IMR-90 (cell line): ENCODE measurements around the gene IFIH1. TPM values are rescaled to one million over a fixed set of nuclear protein-coding genes. Genes with fewer than 3 reads are reported as not detected.

Experiments
- ATAC-seq: fragments of 200-7000 bp; cut with Tn5 transposase; 2 replicates; pipeline ENCODE4 v1.9.1; 2020; ENCODE audit warnings: low read depth, mild to moderate bottlenecking, moderate library complexity
- BruUV-seq: library from RNA; stranded (reverse); fragments of 400-500 nt; replicated peaks from 2 replicates; lab custom pipeline; 2021; lab: Mats Ljungman, UMichigan
- CTCF ChIA-PET: fragments of 300-600 bp; formaldehyde crosslinking; extraction: SDS; loops from one replicate; lab custom pipeline; 2021; ENCODE audit warnings: antibody characterized with exemption; lab: Yijun Ruan, JAX
- POLR2A ChIA-PET: fragments of 300-600 bp; sonication (Branson Sonifier 250); formaldehyde crosslinking; loops from one replicate; lab custom pipeline; 2022; ENCODE audit warnings: antibody characterized with exemption; ENCODE audit not compliant: unreplicated experiment; lab: Charles Lee
- DNase-seq: peaks from one replicate; pipeline ENCODE4 v3.0.0; 2013
- H2AFZ ChIP-seq: replicated peaks from 2 replicates; pipeline ENCODE3; 2013; ENCODE audit warnings: low read length, mild to moderate bottlenecking; ENCODE audit not compliant: poor library complexity
- H2AK5ac ChIP-seq: 2 replicates; pipeline ENCODE4 v1.6.1; 2013; ENCODE audit warnings: low read depth, low read length, inconsistent platforms
- H2AK9ac ChIP-seq: replicated peaks from 2 replicates; pipeline ENCODE3; 2013; ENCODE audit warnings: mild to moderate bottlenecking, low read depth, low read length, moderate library complexity; ENCODE audit not compliant: poor library complexity
- H2BK120ac ChIP-seq: 2 replicates; pipeline ENCODE4 v1.6.1; 2013; ENCODE audit warnings: low read depth, low read length, inconsistent platforms
- H2BK15ac ChIP-seq: 3 replicates; pipeline ENCODE4 v1.6.1; 2013; ENCODE audit warnings: low read depth, low read length, inconsistent platforms
- H2BK20ac ChIP-seq: 2 replicates; pipeline ENCODE4 v1.6.1; 2013; ENCODE audit warnings: low read depth, mild to moderate bottlenecking, inconsistent platforms, low read length, moderate library complexity
- H2BK5ac ChIP-seq: 2 replicates; pipeline ENCODE4 v1.6.1; 2013; ENCODE audit warnings: mild to moderate bottlenecking, low read depth, low read length, inconsistent platforms; ENCODE audit not compliant: poor library complexity, severe bottlenecking
- H3K14ac ChIP-seq: replicated peaks from 2 replicates; pipeline ENCODE4 v1.6.1; 2013; ENCODE audit warnings: low read depth, low read length, inconsistent platforms
- H3K18ac ChIP-seq: 2 replicates; pipeline ENCODE4 v1.6.1; 2013; ENCODE audit warnings: low read depth, low read length, control low read depth
- H3K23ac ChIP-seq: 2 replicates; pipeline ENCODE4 v1.6.1; 2013; ENCODE audit warnings: low read depth, low read length, inconsistent platforms
- H3K27ac ChIP-seq: 2 replicates; pipeline ENCODE4 v1.5.1; 2013; ENCODE audit warnings: mild to moderate bottlenecking, control low read depth, low read length; ENCODE audit not compliant: insufficient read depth
- H3K27me3 ChIP-seq: 2 replicates; pipeline ENCODE4 v1.6.1; 2013; ENCODE audit warnings: low read length; ENCODE audit not compliant: control insufficient read depth, insufficient read depth
- H3K36me3 ChIP-seq: 2 replicates; pipeline ENCODE4 v1.6.1; 2013; ENCODE audit warnings: low read length, mixed read lengths; ENCODE audit not compliant: control insufficient read depth, insufficient read depth
- H3K4ac ChIP-seq: 2 replicates; pipeline ENCODE4 v1.6.1; 2013; ENCODE audit warnings: low read depth, low read length, inconsistent platforms
- H3K4me1 ChIP-seq: 2 replicates; pipeline ENCODE4 v1.6.1; 2013; ENCODE audit warnings: low read length, mixed read lengths; ENCODE audit not compliant: control insufficient read depth, insufficient read depth
- H3K4me2 ChIP-seq: 2 replicates; pipeline ENCODE4 v1.6.1; 2013; ENCODE audit warnings: low read depth, mild to moderate bottlenecking, control low read depth, low read length, moderate library complexity
- H3K4me3 ChIP-seq: 2 replicates; pipeline ENCODE4 v1.5.1; 2013; ENCODE audit warnings: low read depth, mild to moderate bottlenecking, control low read depth, low read length, moderate library complexity; ENCODE audit not compliant: insufficient read depth
- H3K56ac ChIP-seq: 2 replicates; pipeline ENCODE4 v1.6.1; 2013; ENCODE audit warnings: low read length, inconsistent platforms; ENCODE audit not compliant: insufficient read depth; ENCODE audit errors: extremely low read depth
- H3K79me1 ChIP-seq, 2 experiments: 2 replicates each; pipeline ENCODE4 v1.6.1; 2013; ENCODE audit warnings: low read length in 2 of 2, inconsistent platforms in 1 of 2, low read depth in 1 of 2
- H3K9ac ChIP-seq: 2 replicates; pipeline ENCODE4 v1.6.1; 2013; ENCODE audit warnings: low read depth, low read length, control low read depth
- H3K9me1 ChIP-seq: 2 replicates; pipeline ENCODE4 v1.6.1; 2013; ENCODE audit warnings: low read length, inconsistent platforms; ENCODE audit not compliant: insufficient read depth
- H3K9me3 ChIP-seq: 2 replicates; pipeline ENCODE4 v1.6.1; 2013; ENCODE audit warnings: low read length; ENCODE audit not compliant: control insufficient read depth, insufficient read depth
- H4K20me1 ChIP-seq: 2 replicates; pipeline ENCODE4 v1.6.1; 2013; ENCODE audit warnings: low read length, inconsistent platforms; ENCODE audit not compliant: insufficient read depth
- H4K5ac ChIP-seq: 2 replicates; pipeline ENCODE4 v1.6.1; 2013; ENCODE audit warnings: mild to moderate bottlenecking, low read depth, low read length, control low read depth
- H4K8ac ChIP-seq, 2 experiments: 2 replicates each; pipeline ENCODE4 v1.6.1; 2013; ENCODE audit warnings: low read depth in 2 of 2, low read length in 2 of 2, control low read depth in 1 of 2, inconsistent platforms in 1 of 2
- H4K91ac ChIP-seq: 2 replicates; pipeline ENCODE4 v1.6.1; 2013; ENCODE audit warnings: low read depth, low read length, inconsistent platforms; ENCODE audit not compliant: insufficient read depth
- BHLHE40 ChIP-seq: fragments of 150-350 bp; IDR thresholded peaks from 2 replicates; pipeline ENCODE4 v1.6.1; 2016; ENCODE audit warnings: mild to moderate bottlenecking, low read depth, low read length
- CEBPB ChIP-seq: IDR thresholded peaks from 2 replicates; pipeline ENCODE4 v1.6.1; 2012; ENCODE audit warnings: low read depth, low read length, improper control_type of control experiment
- CHD1 ChIP-seq: IDR thresholded peaks from 2 replicates; pipeline ENCODE4 v1.6.1; 2012; ENCODE audit warnings: low read depth, low read length, improper control_type of control experiment
- FOS ChIP-seq: fragments of 150-350 bp; IDR thresholded peaks from 2 replicates; pipeline ENCODE4 v1.6.1; 2016; ENCODE audit warnings: low read depth, low read length
- MAFK ChIP-seq: IDR thresholded peaks from 2 replicates; pipeline ENCODE4 v1.6.1; 2012; ENCODE audit warnings: low read depth, low read length, improper control_type of control experiment
- MAZ ChIP-seq: IDR thresholded peaks from 2 replicates; pipeline ENCODE4 v1.6.1; 2012; ENCODE audit warnings: low read depth, mild to moderate bottlenecking, low read length, improper control_type of control experiment, moderate library complexity, borderline replicate concordance
- MXI1 ChIP-seq: IDR thresholded peaks from 2 replicates; pipeline ENCODE4 v1.6.1; 2012; ENCODE audit warnings: low read depth, mild to moderate bottlenecking, low read length, moderate library complexity, borderline replicate concordance
- NFE2L2 ChIP-seq: fragments of 150-350 bp; IDR thresholded peaks from 2 replicates; pipeline ENCODE4 v1.6.1; 2016; ENCODE audit warnings: low read depth, mild to moderate bottlenecking, low read length
- POLR2A ChIP-seq: IDR thresholded peaks from 2 replicates; pipeline ENCODE4 v1.6.1; 2012; ENCODE audit warnings: mild to moderate bottlenecking, low read depth, low read length
- RAD21 ChIP-seq: IDR thresholded peaks from 2 replicates; pipeline ENCODE4 v1.6.1; 2012; ENCODE audit warnings: low read length, improper control_type of control experiment
- RCOR1 ChIP-seq: IDR thresholded peaks from 2 replicates; pipeline ENCODE4 v1.6.1; 2012; ENCODE audit warnings: mild to moderate bottlenecking, low read length, improper control_type of control experiment; ENCODE audit not compliant: insufficient replicate concordance
- RFX5 ChIP-seq: IDR thresholded peaks from 2 replicates; pipeline ENCODE4 v1.8.0; 2012; ENCODE audit warnings: low read depth, mild to moderate bottlenecking, low read length, moderate library complexity
- SMC3 ChIP-seq: fragments of 150-350 bp; IDR thresholded peaks from 2 replicates; pipeline ENCODE4 v1.6.1; 2016; ENCODE audit warnings: low read depth, mild to moderate bottlenecking, antibody characterized with exemption, low read length, moderate library complexity
- WGBS, 2 experiments: methylation state at CpG; one replicate each; pipeline versions ENCODE4 v1.1.5 to v1.1.7; 2013; ENCODE audit warnings: missing lambda C conversion rate in 2 of 2; ENCODE audit not compliant: insufficient read length in 1 of 2; ENCODE audit errors: extremely low coverage in 2 of 2; 5-methylcytosine and 5-hydroxymethylcytosine counted together
- dilution Hi-C: fragments of 300-500 bp; cut with HindIII; formaldehyde crosslinking; loops from one replicate; pipeline ENCODE4 v1.14.3; 2018; ENCODE audit warnings: low sequenced_read_pairs; ENCODE audit not compliant: unreplicated experiment
- in situ Hi-C: fragments of 300-500 bp; cut with MboI; formaldehyde crosslinking; loops from 3 replicates; pipeline ENCODE4 v1.14.3; 2019; ENCODE audit warnings: low sequenced_read_pairs, inconsistent platforms, mixed read lengths
- intact Hi-C: fragments of 100-400 bp; cut with micrococcal nuclease; formaldehyde crosslinking; loops from 2 replicates; pipeline ENCODE4 v1.10.0; 2022
- polyA plus RNA-seq, 3 experiments: library from polyadenylated mRNA; depleted of rRNA; stranded (reverse); fragments of >200 nt; gene quantifications; 2 replicates each; pipeline ENCODE4 v1.2.3, GENCODE V29; 2012; ENCODE audit warnings: low replicate concordance in 1 of 3
- total RNA-seq: library from RNA; depleted of rRNA; stranded (reverse); fragments of >200 nt; gene quantifications from 2 replicates; pipeline ENCODE4 v1.2.3, GENCODE V29; 2012
- TF ChIP-seq, protein P1 (sequence below): conservative IDR thresholded peaks from 2 replicates; pipeline ENCODE4 v1.5.1; 2012; ENCODE audit warnings: mild to moderate bottlenecking, low read depth, low read length, improper control_type of control experiment
- TF ChIP-seq, protein P2 (sequence below): fragments of 150-350 bp; IDR thresholded peaks from 2 replicates; pipeline ENCODE4 v1.6.1; 2017; ENCODE audit warnings: mild to moderate bottlenecking, antibody characterized with exemption, low read length, low read depth

Gene IFIH1
- total and polyA plus RNA-seq, 2 of the 4 experiments (the other 2 are of a cell fraction): 1.3 to 1.4 TPM

DNA sequence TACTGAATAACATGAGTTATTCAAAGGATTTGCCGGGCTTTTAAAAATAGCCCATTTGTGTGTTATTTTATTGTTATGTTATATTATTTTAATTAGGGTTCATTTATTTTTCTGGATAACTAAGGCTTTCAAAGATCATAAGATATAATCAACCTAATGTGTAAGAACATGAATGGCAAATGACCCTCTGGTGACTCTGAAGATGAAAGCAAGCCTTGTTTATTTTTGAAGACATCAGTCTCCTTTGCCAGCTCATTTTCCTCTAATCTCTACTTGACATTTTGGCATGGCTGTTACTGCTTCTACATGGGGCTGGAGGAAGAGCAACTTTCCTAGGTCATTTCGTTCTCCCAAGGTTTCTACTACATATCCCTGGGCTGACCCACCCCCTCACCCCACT is 85.8 kb downstream of the IFIH1 start:
- Histone ChIP-seq H2BK15ac (peak overlapping the region; percentile 43; the same call in 1 of the 3 replicates), H3K14ac (peak overlapping the region; percentile 46), H3K4me2 (peak overlapping the region; percentile 80), H3K4me3 (no peak overlapping the region), H3K4me1 (peaks cover 11% of the 10 kb centered on the region), H4K20me1 (no peaks in the 10 kb centered on the region), H4K91ac (peak overlapping the region; percentile 30; the same call in 1 of the 2 replicates), H2AK5ac (peak overlapping the region; percentile 10; the same call in 1 of the 2 replicates), H3K9ac (0 out of 2 replicates have a peak overlapping the region, but pooled peaks have one; percentile 42), H2BK120ac (peak overlapping the region; percentile 58), H4K5ac (peak overlapping the region; percentile 95), H3K9me3 (peaks cover 4% of the 10 kb centered on the region; the same call in 1 of the 2 replicates), H2AK9ac (no peak overlapping the region), H2BK20ac (peak overlapping the region; percentile 69; the same call in 1 of the 2 replicates), H3K36me3 (peaks cover 15% of the 10 kb centered on the region), H3K9me1 (peaks cover 3% of the 10 kb centered on the region), H3K27me3 (no peaks in the 10 kb centered on the region), H2BK5ac (peak overlapping the region; percentile 85), H3K27ac (peak overlapping the region; percentile 93), H2AFZ (no peak overlapping the region), H3K56ac (peak overlapping the region; percentile 42; the same call in 1 of the 2 replicates), H4K8ac (peak overlapping the region; percentile 35 to 58; a peak in 3 of 4 replicates), H3K18ac (peak overlapping the region; percentile 98), H3K23ac (peak overlapping the region; percentile 26), H3K79me1 (peaks cover 2 to 43% of the 10 kb centered on the region in 2 experiments; a peak in 3 of 4 replicates), H3K4ac (peak overlapping the region; percentile 73)
- ChIA-PET POLR2A (interaction anchor here (0.6 to 0.9 kb wide), 2 partner anchors 10 to 13 kb away, joined by 3 to 5 read pairs; no protein-coding TSS in a partner anchor), CTCF (interaction anchor here (1.0 to 1.3 kb wide), 3 partner anchors 9 to 65 kb away, joined by 4 read pairs; no protein-coding TSS in a partner anchor)
- BruUV-seq: no TSS peak
- in situ Hi-C loops (no loop called here), dilution Hi-C loops (no loop called here), intact Hi-C loops (no loop called here)
- DNase-seq (no peak), ATAC-seq (peak; percentile 38; the same call in 1 of the 2 replicates)
- no peak for TF ChIP-seq RCOR1
- TF ChIP-seq MAZ: no peak
- TF ChIP-seq MAFK: no peak
- no peak for TF ChIP-seq NFE2L2
- no peak for TF ChIP-seq FOS
- TF ChIP-seq RFX5: no peak
- TF ChIP-seq, protein P1, sequence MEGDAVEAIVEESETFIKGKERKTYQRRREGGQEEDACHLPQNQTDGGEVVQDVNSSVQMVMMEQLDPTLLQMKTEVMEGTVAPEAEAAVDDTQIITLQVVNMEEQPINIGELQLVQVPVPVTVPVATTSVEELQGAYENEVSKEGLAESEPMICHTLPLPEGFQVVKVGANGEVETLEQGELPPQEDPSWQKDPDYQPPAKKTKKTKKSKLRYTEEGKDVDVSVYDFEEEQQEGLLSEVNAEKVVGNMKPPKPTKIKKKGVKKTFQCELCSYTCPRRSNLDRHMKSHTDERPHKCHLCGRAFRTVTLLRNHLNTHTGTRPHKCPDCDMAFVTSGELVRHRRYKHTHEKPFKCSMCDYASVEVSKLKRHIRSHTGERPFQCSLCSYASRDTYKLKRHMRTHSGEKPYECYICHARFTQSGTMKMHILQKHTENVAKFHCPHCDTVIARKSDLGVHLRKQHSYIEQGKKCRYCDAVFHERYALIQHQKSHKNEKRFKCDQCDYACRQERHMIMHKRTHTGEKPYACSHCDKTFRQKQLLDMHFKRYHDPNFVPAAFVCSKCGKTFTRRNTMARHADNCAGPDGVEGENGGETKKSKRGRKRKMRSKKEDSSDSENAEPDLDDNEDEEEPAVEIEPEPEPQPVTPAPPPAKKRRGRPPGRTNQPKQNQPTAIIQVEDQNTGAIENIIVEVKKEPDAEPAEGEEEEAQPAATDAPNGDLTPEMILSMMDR: no peak
- TF ChIP-seq CHD1: no peak
- TF ChIP-seq POLR2A: no peak
- no peak for TF ChIP-seq RAD21
- TF ChIP-seq MXI1: no peak
- TF ChIP-seq, protein P2, sequence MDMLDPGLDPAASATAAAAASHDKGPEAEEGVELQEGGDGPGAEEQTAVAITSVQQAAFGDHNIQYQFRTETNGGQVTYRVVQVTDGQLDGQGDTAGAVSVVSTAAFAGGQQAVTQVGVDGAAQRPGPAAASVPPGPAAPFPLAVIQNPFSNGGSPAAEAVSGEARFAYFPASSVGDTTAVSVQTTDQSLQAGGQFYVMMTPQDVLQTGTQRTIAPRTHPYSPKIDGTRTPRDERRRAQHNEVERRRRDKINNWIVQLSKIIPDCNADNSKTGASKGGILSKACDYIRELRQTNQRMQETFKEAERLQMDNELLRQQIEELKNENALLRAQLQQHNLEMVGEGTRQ: no peak
- TF ChIP-seq SMC3: no peak
- TF ChIP-seq BHLHE40: no peak
- TF ChIP-seq CEBPB: no peak
- 17% methylated on average over 1 of the region's 2 CpGs; no CpG with 5 or more reads in 1 of the 2 experiments for WGBS, 2 experiments
